ENCODE measurements around the gene HOXD10.

HOXD10 gene

DNA sequence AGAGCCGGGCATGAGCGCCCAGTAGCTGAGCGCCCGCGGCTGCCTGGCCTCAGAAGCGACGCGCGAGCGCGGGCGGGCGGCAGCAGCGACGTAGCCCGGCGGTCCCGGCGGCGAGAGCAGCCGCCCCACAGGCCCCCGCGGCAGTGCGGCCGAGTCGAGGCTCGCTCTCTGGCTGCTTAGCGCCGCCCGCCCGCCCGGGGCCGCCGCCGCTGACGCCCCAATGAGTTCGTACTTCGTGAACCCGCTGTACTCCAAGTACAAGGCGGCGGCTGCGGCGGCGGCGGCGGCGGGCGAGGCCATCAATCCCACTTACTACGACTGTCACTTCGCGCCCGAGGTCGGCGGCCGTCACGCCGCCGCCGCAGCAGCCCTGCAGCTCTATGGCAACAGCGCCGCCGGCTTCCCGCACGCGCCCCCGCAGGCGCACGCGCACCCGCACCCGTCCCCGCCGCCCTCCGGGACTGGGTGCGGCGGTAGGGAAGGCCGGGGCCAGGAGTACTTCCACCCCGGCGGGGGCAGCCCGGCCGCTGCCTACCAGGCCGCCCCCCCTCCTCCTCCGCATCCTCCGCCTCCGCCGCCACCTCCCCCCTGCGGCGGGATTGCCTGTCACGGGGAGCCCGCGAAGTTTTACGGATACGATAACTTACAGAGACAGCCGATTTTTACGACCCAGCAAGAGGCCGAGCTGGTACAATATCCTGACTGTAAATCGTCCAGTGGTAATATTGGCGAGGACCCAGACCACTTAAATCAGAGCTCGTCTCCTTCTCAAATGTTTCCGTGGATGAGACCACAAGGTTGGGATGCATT lies 13.8 kb downstream of the HOXD10 start:
- in situ Hi-C loops (cut with MboI; ENCODE audit: low sequenced_read_pairs), result loop anchor here (25.0 kb wide), 2 partner anchors 532 to 1007 kb away; no protein-coding TSS in a partner anchor

DNA sequence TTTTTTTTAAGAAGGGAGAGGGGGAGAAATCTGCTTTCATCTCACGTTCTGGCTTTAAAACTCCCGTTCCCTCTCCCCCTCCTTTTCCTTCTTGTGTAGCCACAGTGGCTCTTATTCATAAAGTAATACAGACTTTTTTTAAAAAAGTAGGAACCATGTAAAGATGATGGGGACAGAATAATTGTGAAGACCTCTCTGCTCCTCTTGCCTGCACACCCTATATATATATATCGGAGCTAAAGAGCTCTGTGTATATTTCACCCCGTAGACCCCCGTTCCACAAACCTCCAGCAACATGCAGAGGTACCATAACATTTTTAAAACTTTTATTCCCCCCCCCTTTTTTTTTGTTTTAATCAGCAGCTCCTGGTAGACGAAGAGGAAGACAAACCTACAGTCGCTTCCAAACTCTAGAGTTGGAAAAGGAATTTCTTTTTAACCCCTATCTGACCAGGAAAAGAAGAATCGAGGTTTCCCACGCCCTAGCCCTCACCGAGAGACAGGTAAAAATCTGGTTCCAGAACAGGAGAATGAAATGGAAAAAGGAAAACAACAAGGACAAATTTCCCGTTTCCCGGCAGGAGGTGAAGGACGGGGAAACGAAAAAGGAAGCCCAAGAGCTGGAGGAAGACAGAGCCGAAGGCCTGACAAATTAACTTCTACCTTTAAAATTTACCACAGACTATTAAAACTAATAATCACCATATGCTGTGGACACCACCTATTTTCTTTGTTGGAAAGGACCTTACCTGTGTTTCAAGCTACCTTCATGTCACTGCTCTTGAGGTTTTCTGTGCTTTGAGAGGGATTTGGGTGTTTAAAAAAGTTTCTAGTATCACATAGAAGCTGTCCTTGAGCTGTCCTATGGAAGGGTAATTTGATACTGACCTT lies 14.6 kb downstream of the HOXD10 start:
- in situ Hi-C loops (cut with MboI; ENCODE audit: low sequenced_read_pairs), result loop anchor here (25.0 kb wide), 2 partner anchors 531 to 1006 kb away; no protein-coding TSS in a partner anchor

DNA sequence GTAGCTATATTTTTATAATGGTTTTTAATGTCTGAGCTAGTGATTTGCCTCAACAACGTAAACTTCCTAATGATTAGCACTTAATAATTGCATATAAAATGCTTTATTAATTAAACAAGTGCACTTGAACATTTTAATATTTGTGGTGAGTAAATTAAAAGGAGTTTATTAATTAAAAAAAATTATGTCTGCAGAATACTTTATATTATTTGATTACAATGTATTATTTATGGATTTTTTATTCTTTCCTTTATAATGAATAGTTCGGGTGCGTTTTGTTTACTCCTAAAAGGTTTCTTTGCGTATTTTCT lies 15.2 kb downstream of the HOXD10 start:
- in situ Hi-C loops (cut with MboI; ENCODE audit: low sequenced_read_pairs), result loop anchor here (25.0 kb wide), 2 partner anchors 530 to 1005 kb away; no protein-coding TSS in a partner anchor

DNA sequence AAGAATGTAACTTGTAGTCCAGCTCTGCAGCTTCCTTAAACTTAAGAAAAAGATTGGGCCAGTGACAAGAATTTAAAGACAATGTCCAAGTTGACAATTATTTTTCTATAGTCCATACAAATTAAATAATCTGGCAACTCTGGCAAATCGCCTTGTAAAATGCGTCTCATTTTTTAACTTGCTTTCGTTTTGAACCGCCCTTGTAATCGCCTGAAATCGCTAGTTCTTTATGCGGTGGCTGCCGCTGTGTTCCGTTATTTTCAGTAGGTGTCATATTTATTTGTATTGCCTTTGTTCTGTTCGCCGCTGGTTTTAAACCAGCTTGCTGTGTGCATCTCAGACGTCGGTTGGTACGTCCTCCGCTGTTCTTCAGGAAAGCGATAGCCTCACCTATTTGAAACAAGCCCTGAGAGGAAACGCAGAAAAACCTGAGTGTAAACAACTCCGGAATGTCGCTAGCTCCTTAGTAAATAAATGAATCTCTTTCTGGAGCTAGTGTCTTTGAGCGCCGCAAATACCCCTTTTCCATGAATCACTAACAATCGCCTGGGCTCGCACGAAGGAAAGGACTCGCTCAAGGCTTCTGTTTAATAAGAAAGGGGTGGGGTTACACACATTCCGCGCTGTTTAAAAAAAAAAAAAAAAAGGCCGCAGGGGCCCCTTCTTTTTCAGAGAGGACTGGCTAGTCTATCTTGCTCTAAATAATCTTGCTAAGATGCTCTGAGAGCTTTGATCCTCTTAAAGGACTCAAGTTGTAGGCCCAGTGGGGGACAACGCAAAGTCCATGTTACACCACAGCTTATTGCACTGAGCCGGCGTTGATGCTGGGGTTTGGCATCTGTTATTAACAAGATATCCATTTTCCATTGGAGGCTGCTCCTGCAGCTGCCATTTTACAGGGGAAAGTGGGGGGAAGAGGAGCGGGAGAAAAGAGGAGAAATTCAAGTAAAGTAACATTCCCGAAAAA lies 15.9 kb downstream of the HOXD10 start:
- in situ Hi-C loops (cut with MboI; ENCODE audit: low sequenced_read_pairs), result loop anchor here (25.0 kb wide), 2 partner anchors 530 to 1005 kb away; no protein-coding TSS in a partner anchor

DNA sequence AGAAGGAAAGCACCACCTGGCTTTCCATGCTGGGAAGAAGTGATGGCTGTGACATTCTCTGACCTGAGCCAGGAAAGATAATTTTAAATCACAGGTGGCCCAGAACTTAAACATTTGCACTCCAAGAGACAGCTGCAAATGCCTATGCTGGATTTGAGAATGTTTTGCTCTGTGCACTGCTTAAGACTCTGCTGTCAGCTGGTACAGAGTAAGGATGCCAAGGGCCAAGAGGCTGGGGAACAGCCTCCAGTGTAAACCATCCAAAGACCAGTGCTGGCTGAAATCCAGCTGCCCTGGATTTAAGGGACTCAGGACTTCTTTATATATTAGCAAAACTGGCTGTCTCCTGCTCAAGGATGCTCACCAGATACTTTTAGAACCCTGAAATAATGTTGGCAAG lies 16.8 kb downstream of the HOXD10 start:
- in situ Hi-C loops (cut with MboI; ENCODE audit: low sequenced_read_pairs), result loop anchor here (25.0 kb wide), 2 partner anchors 529 to 1004 kb away; no protein-coding TSS in a partner anchor

DNA sequence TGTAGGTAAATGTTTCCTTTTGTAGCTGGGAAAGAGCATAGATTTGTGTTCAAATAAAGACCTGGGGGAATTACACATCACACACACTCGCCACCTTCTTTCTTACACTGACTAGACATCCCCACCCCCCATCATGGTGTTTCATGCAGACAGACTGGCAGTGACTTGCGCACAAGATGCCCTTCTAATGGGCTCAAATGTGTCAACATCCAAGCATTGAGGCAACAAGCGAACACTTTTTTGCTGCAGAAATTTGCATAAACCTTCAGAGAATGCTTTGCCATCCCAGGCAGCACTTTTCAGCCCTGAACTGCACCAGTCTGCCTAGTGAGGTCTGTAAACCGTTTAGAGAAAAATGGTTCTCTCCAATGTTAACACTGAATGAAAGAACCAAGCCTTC lies 17.5 kb downstream of the HOXD10 start:
- in situ Hi-C loops (cut with MboI; ENCODE audit: low sequenced_read_pairs), result loop anchor here (25.0 kb wide), 2 partner anchors 528 to 1003 kb away; no protein-coding TSS in a partner anchor

DNA sequence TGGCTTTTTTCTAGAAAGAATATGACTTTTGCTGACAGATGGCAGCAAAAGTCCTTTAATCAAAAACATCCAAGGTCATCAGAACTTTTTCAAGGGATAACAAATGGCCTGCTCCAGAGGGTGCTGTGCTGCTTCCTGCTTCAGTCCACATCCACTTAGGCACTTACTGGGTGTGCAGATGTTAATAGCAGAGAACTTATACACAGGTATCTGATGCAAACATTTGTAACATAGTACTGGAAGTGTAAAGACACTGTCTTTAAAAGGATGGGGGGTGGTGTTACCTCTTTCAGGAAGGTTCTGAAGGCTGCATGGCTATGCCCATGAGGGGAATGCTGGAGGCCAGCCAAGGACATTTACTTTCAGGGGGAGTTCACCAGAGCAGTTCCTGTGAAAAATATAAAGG lies 18.5 kb downstream of the HOXD10 start:
- in situ Hi-C loops (cut with MboI; ENCODE audit: low sequenced_read_pairs), result loop anchor here (25.0 kb wide), 2 partner anchors 527 to 1002 kb away; no protein-coding TSS in a partner anchor

DNA sequence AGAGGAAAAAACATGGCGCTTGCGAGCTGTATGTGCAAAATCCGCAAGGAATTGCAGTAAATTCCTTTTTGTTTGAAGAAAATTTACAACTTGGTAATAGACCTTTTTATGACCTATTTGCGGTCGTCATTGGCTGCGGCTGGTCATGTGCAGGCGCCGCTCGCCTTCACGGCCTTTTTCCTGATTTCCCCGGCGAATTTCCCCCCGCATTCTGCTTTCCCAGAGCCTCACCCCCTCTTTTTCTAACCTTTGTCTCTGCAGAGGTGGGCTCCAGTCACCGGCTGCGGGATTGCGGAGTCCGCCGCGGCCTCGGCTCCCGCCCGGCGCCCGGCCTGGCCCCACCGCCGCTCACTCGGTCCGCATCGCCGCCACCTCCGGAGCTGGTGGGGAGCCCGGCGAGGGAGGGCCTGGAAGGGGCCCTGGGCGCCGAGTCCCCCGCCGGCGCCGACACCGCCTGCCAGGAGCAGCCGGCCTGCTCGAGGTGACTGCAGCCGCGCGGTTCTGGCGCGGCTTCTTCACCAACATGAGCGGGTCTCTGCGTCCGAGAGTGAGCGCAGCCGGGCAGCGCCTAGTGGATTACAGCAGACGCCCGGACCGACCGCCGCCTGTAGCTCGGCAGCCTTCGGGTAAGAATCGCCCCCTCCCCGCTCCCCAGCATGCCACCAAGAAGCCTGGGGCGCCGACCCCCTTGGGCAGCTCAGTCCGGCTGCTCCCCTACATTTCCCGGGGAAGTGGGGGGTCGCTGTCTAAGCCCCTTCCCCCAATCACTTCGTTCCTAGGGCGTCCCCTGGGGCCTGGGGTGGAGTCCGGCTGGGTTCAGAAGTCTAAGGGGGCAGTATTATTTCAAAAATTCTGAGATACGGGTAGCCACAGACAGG lies 20.0 kb downstream of the HOXD10 start:
- in situ Hi-C loops (cut with MboI; ENCODE audit: low sequenced_read_pairs), result loop anchor here (25.0 kb wide), 2 partner anchors 526 to 1001 kb away; no protein-coding TSS in a partner anchor

DNA sequence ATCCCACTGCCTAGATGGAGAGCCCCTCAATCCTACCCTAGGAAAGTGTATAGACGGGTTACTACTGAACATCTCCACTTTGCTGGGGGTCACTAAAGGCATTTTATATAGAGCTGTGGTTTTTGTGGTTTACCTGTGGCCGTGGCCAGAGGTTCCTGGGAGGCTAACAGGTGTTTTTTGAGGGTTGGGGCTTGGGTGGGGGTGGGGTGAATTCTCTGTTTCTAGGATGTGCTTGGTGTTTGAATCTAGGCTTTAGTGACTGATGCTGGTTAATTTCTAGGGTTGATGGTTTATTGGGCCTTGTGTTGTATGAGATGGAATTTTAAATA lies 20.6 kb downstream of the HOXD10 start:
- in situ Hi-C loops (cut with MboI; ENCODE audit: low sequenced_read_pairs), result loop anchor here (25.0 kb wide), 2 partner anchors 525 to 1000 kb away; no protein-coding TSS in a partner anchor

DNA sequence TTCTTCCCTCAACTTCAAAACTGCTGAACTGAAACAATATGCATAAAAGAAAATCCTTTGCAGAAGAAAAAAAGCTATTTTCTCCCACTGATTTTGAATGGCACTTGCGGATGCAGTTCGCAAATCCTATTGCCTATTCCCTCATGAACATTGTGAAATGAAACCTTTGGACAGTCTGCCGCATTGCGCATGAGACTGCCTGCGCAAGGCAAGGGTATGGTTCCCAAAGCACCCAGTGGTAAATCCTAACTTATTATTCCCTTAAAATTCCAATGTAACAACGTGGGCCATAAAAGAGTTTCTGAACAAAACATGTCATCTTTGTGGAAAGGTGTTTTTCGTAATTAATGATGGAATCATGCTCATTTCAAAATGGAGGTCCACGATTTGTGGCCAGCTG lies 21.3 kb downstream of the HOXD10 start:
- in situ Hi-C loops (cut with MboI; ENCODE audit: low sequenced_read_pairs), result loop anchor here (25.0 kb wide), 2 partner anchors 524 to 999 kb away; no protein-coding TSS in a partner anchor

DNA sequence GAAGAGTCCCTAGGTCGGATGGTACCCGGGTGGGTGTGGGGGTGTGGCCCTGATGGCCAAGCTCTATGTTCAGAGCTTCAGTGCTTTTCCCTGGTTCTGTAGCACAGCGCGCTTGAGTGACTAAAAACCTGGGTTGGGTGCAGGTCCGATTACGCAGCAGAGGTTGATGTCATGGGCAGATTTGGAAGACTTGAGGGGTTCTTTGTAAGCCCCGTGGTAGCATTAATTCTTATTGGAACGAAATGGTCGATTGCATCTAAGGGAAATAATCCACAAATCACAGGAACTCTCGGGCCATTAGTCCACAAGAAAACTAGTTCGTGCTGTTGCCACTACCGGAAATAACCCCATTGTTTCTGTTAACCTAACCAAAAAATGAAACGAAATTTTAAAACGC lies 21.9 kb downstream of the HOXD10 start:
- in situ Hi-C loops (cut with MboI; ENCODE audit: low sequenced_read_pairs), result loop anchor here (25.0 kb wide), 2 partner anchors 524 to 999 kb away; no protein-coding TSS in a partner anchor

DNA sequence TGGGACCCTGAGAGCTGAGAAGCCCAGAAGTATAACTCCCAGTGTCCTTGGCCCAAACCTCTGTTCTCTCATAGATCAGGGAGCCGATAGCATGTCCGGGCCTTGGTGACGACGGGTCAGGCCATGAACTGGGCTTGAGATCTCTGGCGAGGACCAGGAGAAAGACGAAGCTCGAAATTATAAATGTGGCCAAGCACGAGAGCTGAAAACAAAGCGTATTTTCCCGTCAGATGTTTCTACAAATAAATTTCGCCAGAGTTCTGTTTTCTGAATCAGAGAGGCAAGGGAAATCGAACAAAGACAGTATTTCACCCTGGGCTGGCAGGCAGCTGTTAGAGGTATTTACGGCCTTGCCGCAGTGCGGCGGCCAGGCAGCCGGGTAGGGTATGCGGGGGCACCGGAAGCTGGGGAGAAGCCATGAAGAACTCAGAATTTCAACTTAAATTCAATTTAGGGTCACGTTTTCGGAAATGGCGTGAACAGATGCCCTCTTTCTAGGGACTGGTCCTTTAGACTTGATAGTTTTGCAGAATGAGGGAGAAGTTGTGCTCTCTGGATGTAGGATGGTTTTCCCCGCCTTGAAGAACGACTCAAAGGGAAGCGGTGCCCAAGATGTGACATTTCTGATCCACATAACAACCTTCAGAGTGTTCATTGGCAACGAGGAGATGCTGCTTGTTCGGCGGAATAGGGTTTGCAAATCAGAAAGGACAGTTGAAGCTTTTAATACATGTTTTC lies 22.5 kb downstream of the HOXD10 start:
- in situ Hi-C loops (cut with MboI; ENCODE audit: low sequenced_read_pairs), result loop anchor here (25.0 kb wide), 2 partner anchors 523 to 998 kb away; no protein-coding TSS in a partner anchor

DNA sequence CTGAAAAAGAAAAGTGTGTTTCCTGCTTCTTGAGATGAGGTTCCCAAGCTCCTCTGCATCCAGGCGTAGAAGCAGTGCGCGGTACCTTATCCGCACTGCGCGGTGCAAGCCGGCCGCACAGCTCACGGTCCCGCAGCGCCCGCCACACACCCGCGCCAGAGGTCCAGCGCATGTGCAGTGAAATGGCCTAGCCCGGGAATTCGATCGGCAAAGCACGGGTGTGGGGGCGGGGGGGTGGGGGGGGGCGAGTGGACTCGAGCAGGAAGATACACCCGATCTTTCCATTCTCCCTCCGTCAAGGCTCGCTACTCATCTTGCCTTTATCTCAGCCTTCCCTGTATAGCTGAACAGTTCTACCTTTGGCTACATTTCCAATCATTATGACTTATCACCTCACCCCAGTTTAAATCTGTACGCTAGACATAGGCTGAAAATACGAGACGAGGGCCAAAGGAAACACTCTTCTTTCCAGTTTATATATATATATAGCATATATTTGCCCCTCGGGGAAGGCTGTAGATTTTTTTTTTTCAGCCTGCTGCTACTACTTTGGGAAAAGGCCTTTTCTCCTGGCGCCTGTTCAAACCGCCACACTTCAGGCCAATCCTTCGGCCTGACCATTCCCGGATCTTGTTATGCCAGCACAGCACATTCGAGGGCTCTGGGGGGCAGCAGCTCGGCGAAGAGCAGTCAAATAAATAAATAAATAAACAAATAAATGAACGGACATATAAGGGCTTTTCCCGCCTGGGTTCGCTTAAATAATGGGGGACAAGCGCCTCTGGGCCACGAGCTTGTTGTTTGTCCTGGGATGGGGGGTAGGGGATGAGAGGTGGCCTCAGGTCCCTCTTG lies 23.3 kb downstream of the HOXD10 start:
- in situ Hi-C loops (cut with MboI; ENCODE audit: low sequenced_read_pairs), result loop anchor here (25.0 kb wide), 2 partner anchors 522 to 997 kb away; no protein-coding TSS in a partner anchor

DNA sequence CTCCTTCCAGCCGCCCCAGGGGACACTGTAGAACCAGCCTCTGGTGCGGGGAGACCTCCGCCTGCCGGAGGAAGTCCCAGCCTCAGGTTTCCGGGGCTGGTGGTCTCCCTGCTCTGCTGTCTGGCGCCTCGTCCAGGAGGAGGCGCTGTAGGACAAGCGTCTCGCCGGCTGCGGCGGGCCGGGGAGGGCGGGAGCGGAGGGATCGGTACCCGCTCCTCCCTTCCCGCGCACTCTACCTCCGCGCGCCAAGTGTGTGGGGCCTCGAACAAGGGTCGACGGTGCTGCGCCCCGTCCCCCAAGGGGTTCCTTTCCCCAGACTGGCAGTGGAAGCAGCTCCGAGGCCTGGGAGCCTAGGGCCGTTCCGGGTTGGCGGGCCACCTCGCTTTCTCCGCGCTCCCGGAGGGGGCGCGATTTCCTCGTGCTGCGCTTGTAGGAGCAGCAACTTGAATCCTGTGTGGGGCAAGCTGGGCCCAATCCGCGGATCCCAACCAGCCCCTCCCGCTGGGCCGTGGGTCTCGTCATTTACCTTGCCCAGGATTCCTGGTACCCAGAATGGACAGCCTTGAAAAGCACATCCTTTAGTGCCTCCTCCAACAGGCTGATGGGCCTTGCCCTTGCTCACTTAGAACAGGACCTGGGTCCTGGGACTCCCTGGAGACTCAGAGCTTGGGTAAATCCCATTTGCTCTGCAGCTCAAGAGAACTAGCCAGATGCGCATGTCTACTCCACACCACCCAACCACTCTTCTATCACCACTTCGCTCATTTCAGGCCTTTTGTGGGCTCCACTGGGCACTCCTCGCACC lies 24.1 kb downstream of the HOXD10 start:
- in situ Hi-C loops (cut with MboI; ENCODE audit: low sequenced_read_pairs), result loop anchor here (25.0 kb wide), 2 partner anchors 522 to 997 kb away; no protein-coding TSS in a partner anchor

DNA sequence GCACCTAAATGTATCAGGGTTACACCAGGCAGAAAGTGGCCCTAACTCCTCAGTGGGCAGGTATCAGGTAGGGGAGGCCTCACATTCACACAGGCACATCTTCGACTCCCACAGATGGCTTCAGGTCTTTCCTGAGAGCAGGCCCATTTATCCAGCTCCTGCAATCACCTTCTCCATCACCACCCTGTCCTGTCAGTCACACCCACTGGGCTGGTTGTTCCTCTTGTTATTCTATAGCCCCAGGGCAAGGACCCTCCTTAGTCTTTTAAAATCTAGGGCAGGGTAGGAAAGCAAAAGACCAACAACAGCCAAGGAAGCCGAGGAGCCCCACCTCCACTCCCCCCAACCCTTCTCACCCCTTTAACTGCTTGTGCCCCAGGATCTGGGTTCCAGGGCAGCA lies 25.7 kb downstream of the HOXD10 start:
- in situ Hi-C loops (cut with MboI; ENCODE audit: low sequenced_read_pairs), result loop anchor here (25.0 kb wide), 2 partner anchors 520 to 995 kb away; no protein-coding TSS in a partner anchor
